Measurements from ENCODE around the gene DBR1. TPM values are rescaled to one million over a fixed set of nuclear protein-coding genes. Genes with fewer than 3 reads are reported as not detected.

Gene DBR1
- total RNA-seq, 1 experiment from 2014 or later: 19.2 TPM

- no peak for DNase-seq
- Histone ChIP-seq H3K36me3 (no peaks in the 10 kb centered on the region), H3K4me3 (no peak overlapping the region), H3K27me3 (no peaks in the 10 kb centered on the region; the same call in 1 of the 2 replicates), H3K9me3 (no peaks in the 10 kb centered on the region)
These were observed 35.0 kb downstream of the DBR1 start for GRCh38 chr3:138139691-138140090.

GRCh38 chr3:138137861-138138260 is 36.9 kb downstream of the DBR1 start:
- DNase-seq: no peak
- Histone ChIP-seq H3K27me3 (peaks cover 2% of the 10 kb centered on the region; the same call in 1 of the 2 replicates), H3K4me3 (no peak overlapping the region), H3K9me3 (no peaks in the 10 kb centered on the region), H3K36me3 (no peaks in the 10 kb centered on the region)

DNA sequence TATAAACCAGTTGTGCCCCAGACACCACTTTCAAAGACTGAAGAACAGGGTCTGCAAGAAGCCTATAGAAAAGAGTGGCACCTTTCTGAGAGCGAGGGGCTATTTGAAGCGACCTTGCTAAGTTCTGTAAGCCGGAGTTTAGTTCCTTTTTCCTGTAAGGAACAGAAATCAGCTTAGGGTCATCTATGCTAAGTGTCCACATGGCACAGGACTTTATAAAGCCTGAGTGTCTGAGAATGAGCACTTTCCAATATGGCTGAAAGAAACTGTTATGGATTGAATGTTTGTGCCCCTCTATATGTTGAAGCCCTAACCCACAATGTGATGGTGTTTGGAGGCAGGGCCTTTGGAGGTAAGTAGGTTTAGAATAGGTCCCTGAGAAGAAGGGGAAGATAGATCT is 38.5 kb downstream of the DBR1 start:
- H3K27me3 ChIP-seq: peaks cover 2% of the 10 kb centered on the region; the same call in 1 of the 2 replicates
- no peaks in the 10 kb centered on the region for H3K36me3 ChIP-seq
- H3K9me3 ChIP-seq: no peaks in the 10 kb centered on the region
- no peak for DNase-seq
- no peak overlapping the region for H3K4me3 ChIP-seq

GRCh38 chr3:138135833-138136194 is 38.9 kb downstream of the DBR1 start:
- no peaks in the 10 kb centered on the region for H3K36me3 ChIP-seq
- peaks cover 2% of the 10 kb centered on the region; the same call in 1 of the 2 replicates for H3K27me3 ChIP-seq
- H3K9me3 ChIP-seq: no peaks in the 10 kb centered on the region
- DNase-seq: no peak
- no peak overlapping the region for H3K4me3 ChIP-seq

DNA sequence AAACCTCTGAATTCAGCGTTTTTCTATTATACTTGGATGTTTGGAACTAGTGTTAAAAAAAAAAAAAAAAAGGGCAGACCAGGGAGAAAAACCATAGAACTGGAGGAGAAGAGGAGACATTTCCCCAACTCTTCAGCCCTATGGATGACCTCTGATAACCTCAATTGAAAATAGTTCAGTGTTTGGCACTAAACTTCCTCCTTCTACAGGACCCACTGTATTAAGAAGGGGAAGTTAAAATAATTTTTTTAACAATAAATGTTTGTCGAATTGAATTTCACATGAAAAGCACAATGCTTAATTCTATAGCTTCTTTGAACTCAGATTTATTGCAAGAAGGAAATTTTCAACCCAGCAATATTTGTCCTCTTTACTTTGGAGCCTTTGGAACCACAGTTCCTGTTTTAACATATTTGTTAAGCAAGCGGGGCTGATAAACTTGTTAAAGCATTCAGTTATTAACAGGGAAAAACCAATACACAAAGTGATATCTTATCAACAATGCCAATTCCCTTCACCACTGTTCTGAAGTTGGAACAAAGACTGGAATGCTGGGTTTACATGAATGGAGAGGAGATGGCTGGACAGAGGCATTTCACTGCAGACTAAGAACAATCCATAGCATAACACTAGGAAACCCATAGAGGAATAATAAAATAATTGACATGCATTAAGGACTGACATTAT is 39.4 kb downstream of the DBR1 start:
- DNase-seq: no peak
- Histone ChIP-seq H3K36me3 (no peaks in the 10 kb centered on the region), H3K9me3 (no peaks in the 10 kb centered on the region), H3K4me3 (no peak overlapping the region), H3K27me3 (peaks cover 2% of the 10 kb centered on the region; the same call in 1 of the 2 replicates)

DNA sequence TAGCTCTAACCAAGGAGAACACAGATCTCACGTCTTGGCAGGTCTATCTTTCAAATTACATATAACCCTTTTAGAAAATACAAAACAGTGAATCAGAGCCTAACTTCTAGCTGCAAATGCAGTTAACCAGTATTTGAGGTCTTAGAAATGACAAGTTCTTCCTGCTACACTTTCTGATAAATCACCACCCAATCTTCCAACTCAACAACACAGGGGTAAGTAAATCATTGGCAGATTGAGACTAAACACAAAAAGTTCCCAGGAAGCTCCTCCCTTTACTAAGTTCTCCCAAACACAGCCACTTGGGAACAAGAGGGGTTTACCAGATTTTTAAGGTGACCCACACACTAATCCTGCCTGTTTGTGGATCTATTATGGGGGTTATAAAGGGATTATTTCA is 42.5 kb downstream of the DBR1 start, which contains the start of gene A4GNT:
Gene A4GNT, minus strand, starts transcription at position 152 of the 400 bp plus-strand sequence. CDS start 1,134 bp downstream, outside the sequence.
- H3K36me3 ChIP-seq: no peaks in the 10 kb centered on the region
- no peaks in the 10 kb centered on the region for H3K9me3 ChIP-seq
- DNase-seq: no peak
- H3K27me3 ChIP-seq: peaks cover 2% of the 10 kb centered on the region; the same call in 1 of the 2 replicates
- H3K4me3 ChIP-seq: no peak within 1 kb of the TSS

GRCh38 chr3:138127636-138128365 is 46.9 kb downstream of the DBR1 start:
- H3K27me3 ChIP-seq: no peaks in the 10 kb centered on the region
- DNase-seq: no peak
- H3K36me3 ChIP-seq: no peaks in the 10 kb centered on the region
- no peaks in the 10 kb centered on the region for H3K9me3 ChIP-seq
- no peak overlapping the region for H3K4me3 ChIP-seq

GRCh38 chr3:138125548-138126221 is 49.0 kb downstream of the DBR1 start:
- Histone ChIP-seq H3K9me3 (no peaks in the 10 kb centered on the region), H3K4me3 (no peak overlapping the region), H3K27me3 (no peaks in the 10 kb centered on the region), H3K36me3 (no peaks in the 10 kb centered on the region)
- peak; percentile 16 for DNase-seq

DNA sequence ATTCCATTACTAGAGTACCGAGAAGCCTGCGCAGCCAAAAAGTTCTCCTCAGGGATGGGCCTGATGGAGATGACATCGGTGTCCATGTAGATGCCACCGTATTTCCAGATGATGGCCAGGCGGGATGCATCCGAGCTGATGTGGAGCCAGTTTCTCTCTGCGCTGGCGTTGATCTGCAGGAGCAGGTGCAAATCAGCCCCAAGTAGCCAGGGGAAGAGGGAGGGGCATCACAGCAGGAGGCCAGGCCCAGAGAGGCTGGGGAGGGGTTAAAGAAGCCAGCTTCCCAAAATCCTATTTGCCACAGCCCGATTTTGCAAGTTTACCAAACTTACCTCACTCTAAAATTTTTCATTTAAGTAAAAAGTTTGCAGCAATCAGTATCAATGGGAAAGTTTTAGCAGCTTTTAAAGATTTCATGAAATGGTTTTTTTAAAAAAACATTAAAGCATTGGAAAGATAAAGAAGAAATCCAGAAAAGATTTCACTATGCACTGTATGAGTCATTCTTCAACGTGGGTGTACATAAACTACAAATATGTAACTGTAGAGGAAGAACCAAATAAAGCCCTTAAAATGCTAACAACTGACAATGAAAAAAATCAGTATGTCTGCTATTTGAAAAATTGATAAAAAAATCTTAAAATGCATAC is 49.9 kb downstream of the DBR1 start:
- no peak for DNase-seq
- H3K27me3 ChIP-seq: no peaks in the 10 kb centered on the region

DNA sequence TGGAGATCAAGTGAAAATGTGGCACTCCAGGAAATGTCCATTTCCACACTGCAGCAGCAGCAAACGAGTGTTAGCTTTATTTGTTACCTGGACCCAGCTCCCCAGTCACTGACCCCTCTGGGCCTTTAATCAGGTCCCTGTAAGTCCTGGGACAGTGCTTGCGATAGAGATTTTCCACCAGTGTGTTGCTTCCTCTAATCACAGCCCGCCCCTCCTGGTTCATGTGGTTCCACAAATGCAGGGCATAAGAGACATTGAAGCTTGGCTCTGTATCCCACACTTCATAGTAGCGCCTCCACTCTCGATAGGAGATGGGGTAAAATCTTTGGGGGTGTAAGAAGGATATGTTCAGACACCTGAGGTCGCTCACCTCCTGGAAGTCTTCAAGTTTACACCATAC is 50.5 kb downstream of the DBR1 start:
- Histone ChIP-seq H3K36me3 (no peaks in the 10 kb centered on the region), H3K27me3 (no peaks in the 10 kb centered on the region), H3K9me3 (no peaks in the 10 kb centered on the region), H3K4me3 (no peak overlapping the region)
- DNase-seq: no peak

More for the DNA sequence above, 49.9 kb downstream of the DBR1 start:
- Histone ChIP-seq H3K9me3 (no peaks in the 10 kb centered on the region), H3K4me3 (no peak overlapping the region), H3K36me3 (no peaks in the 10 kb centered on the region)

GRCh38 chr3:138119423-138119766 is 55.3 kb downstream of the DBR1 start:
- H3K36me3 ChIP-seq: no peaks in the 10 kb centered on the region

DNA sequence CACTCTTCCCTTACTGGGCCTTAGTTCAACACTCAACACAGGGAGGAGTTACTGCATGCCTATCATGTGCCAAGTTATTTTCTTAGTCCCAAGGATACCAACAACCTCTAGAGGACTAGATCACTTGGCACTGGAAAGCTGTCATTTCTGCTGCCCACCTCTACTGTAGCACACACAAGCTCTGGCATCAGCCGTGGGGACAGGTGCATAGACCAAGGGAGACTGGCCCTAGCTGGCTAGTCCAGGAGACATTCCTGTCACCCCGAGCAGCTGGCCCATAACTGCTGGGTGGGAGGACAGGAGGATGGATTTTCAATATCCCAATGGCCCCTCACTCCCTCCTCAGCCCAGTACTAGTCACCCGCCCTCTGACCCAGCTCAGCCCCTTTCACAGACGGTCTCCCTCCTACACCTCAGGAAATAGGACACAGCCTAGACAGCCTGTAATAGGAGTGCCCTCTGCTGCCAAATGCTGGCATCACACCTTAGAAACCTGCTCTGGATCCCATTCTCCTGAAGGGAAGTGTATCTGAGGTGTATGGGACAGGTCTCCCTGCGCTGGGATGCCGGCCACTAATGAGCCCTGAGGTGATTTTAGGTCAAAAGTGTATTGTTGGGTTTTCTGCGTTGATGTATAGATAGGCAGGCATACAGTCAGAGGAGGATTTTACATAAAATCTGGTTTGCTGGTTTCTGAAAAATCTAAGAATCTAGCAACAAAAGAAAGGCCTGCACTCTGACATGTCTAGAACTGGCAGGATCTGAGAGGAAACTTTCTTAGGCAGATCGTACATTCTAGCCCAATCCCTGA is 55.9 kb downstream of the DBR1 start:
- H3K36me3 ChIP-seq: no peaks in the 10 kb centered on the region
- peak; percentile 68 for DNase-seq
- no peaks in the 10 kb centered on the region for H3K27me3 ChIP-seq
- no peak overlapping the region for H3K4me3 ChIP-seq
- H3K9me3 ChIP-seq: no peaks in the 10 kb centered on the region; the same call in 1 of the 2 replicates

More at GRCh38 chr3:138119423-138119766, 55.3 kb downstream of the DBR1 start:
- Histone ChIP-seq H3K4me3 (no peak overlapping the region), H3K27me3 (no peaks in the 10 kb centered on the region), H3K9me3 (no peaks in the 10 kb centered on the region; the same call in 1 of the 2 replicates)
- no peak for DNase-seq

DNA sequence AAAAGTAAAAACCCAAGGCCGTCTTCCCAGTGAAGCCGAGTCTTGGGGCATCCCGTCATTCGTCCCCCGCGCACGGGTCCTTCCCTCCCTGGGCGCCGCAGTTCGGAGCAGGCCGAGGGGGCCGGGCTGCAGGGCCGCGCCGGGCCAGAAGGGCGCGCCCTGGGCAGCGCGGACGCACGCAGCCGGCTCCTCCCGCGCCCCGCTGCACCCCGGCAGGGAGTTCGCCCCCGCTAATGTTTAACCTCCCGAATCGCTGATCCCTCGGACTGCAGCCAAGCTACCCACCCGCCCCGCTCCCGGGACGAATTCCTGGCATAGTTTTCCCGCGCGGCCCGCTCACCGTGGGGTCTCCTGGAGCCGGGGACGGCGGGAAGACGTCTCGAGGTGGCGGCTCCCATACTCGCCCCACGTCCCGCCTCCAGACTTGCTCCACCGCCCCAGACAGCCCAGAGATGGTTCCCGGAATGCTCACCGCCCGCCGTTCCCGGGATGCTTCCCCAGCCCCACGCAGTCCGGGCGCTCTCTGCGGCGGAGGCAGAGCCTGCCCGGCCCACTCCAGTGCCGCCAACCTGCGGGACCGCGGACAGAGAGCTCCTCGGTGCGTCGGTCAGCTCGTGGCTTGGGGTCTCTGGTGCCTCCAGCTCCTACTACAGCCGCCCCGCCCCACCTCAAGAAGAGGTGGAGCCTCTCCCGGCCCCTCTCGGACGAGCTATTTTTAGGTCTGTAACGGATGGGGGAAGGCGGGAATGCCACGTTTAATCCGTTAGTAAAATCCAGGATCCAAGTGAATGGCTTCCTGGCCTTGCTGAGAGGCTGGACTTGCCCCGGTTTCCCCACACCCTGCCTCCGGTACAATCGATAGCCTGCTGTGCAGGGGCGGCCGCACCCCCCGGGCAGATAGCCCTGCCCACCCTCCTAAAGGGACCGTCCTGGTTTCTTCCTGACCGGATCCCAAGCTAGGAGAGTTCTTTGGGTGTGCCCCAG is 59.4 kb downstream of the DBR1 start, which contains the start of gene DZIP1L:
Gene DZIP1L, minus strand, starts transcription at position 621 of the 984 bp plus-strand sequence. CDS start 11,637 bp downstream, outside the sequence.
- DNase-seq: peak; percentile 86

DNA sequence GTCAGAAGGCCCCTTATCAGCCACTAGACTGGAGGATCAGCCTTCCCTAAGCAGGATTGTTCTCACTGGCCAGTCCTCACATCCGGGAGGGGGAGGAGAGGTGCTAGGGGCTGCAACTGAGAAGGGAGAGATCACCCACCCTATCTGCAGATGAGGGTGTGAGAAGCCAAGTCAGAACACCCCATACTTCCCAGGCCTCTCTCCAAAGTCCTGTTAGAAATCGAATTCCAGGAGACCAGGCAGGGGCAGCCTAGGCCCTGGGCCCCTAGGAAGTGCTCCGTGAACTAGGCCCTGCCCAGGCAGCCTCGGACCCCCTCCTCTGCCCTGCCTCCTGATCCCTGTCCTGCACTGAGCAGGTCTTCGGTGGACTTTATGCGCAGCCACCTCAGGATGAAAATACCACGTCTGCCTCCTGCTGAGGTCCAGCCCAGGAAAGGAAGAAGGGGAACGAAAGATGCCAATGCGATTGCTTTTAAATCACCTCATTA is 60.2 kb downstream of the DBR1 start:
- peak; percentile 56 for DNase-seq

More for the DNA sequence above, 59.4 kb downstream of the DBR1 start, which contains the start of gene DZIP1L:
- H3K9me3 ChIP-seq: no peaks in the 10 kb centered on the region; the same call in 1 of the 2 replicates
- peak within 1 kb of the TSS; percentile 92 for H3K4me3 ChIP-seq
- H3K27me3 ChIP-seq: no peaks in the 10 kb centered on the region
- H3K36me3 ChIP-seq: peaks cover 10% of the 10 kb centered on the region

GRCh38 chr3:138113326-138113725 is 61.4 kb downstream of the DBR1 start:
- H3K4me3 ChIP-seq: no peak overlapping the region
- DNase-seq: no peak
- H3K9me3 ChIP-seq: no peaks in the 10 kb centered on the region; the same call in 1 of the 2 replicates
- H3K36me3 ChIP-seq: peaks cover 21% of the 10 kb centered on the region
- no peaks in the 10 kb centered on the region for H3K27me3 ChIP-seq

More for the DNA sequence above, 60.2 kb downstream of the DBR1 start:
- peaks cover 17% of the 10 kb centered on the region for H3K36me3 ChIP-seq
- H3K9me3 ChIP-seq: no peaks in the 10 kb centered on the region; the same call in 1 of the 2 replicates
- no peaks in the 10 kb centered on the region for H3K27me3 ChIP-seq
- peak overlapping the region; percentile 92 for H3K4me3 ChIP-seq
